GM23338 (cell line): ENCODE results near the gene CALML3. TPM values are rescaled to one million over a fixed set of nuclear protein-coding genes. Genes with fewer than 3 reads are reported as not detected.

Experiments
- ATAC-seq: fragments of 200-7000 bp; cut with Tn5 transposase; 3 replicates; pipeline ENCODE4 v1.9.1; 2020
- DNase-seq: peaks from one replicate; pipeline ENCODE4 v3.0.0-alpha.2; 2015; ENCODE audit warnings: low spot score
- H2AFZ ChIP-seq: fragments of 200-600 bp; sonication (generic); 2 replicates; pipeline ENCODE4 v1.8.0; 2016; ENCODE audit warnings: antibody characterized with exemption, mild to moderate bottlenecking, moderate library complexity
- H3F3A ChIP-seq: fragments of 200-600 bp; sonication (generic); replicated peaks from 2 replicates; pipeline ENCODE4 v1.8.0; 2017; ENCODE audit warnings: antibody characterized with exemption, mixed run types, low read depth
- H3K27ac ChIP-seq: fragments of 200-600 bp; sonication (generic); 2 replicates; pipeline ENCODE4 v1.6.1; 2016; ENCODE audit warnings: low read depth
- H3K27me3 ChIP-seq: fragments of 200-600 bp; sonication (generic); 2 replicates; pipeline ENCODE4 v1.8.0; 2016; ENCODE audit warnings: mild to moderate bottlenecking, mixed run types, moderate library complexity; ENCODE audit not compliant: insufficient read depth
- H3K36me3 ChIP-seq: fragments of 200-600 bp; sonication (generic); 2 replicates; pipeline ENCODE4 v1.8.0; 2016; ENCODE audit warnings: mild to moderate bottlenecking; ENCODE audit not compliant: insufficient read depth
- H3K4me1 ChIP-seq: fragments of 200-600 bp; sonication (generic); 2 replicates; pipeline ENCODE4 v1.8.0; 2016; ENCODE audit warnings: mild to moderate bottlenecking, moderate library complexity; ENCODE audit not compliant: insufficient read depth
- H3K4me2 ChIP-seq: fragments of 200-600 bp; sonication (generic); 2 replicates; pipeline ENCODE4 v1.7.1; 2017; ENCODE audit warnings: mixed run types
- H3K4me3 ChIP-seq: fragments of 200-600 bp; sonication (generic); 2 replicates; pipeline ENCODE4 v1.6.1; 2016; ENCODE audit warnings: mixed run types
- H3K79me2 ChIP-seq: fragments of 200-600 bp; sonication (generic); replicated peaks from 2 replicates; pipeline ENCODE4 v1.8.0; 2017; ENCODE audit warnings: mild to moderate bottlenecking; ENCODE audit not compliant: insufficient read depth
- H3K9me2 ChIP-seq: fragments of 200-600 bp; sonication (generic); 2 replicates; pipeline ENCODE4 v1.8.0; 2017; ENCODE audit not compliant: insufficient read depth
- H4K20me1 ChIP-seq: fragments of 200-600 bp; sonication (generic); replicated peaks from 2 replicates; pipeline ENCODE4 v1.8.0; 2017; ENCODE audit warnings: mild to moderate bottlenecking; ENCODE audit not compliant: insufficient read depth
- H3K27ac Mint-ChIP-seq: 2 replicates; pipeline ENCODE4 v1.8.0; 2020; ENCODE audit warnings: inconsistent platforms, mild to moderate bottlenecking, moderate library complexity, mixed read lengths
- H3K27me3 Mint-ChIP-seq: 3 replicates; pipeline ENCODE4 v1.8.0; 2022; ENCODE audit warnings: low read depth, mild to moderate bottlenecking, moderate library complexity, mixed read lengths, inconsistent platforms; ENCODE audit not compliant: insufficient read depth, poor library complexity
- H3K36me3 Mint-ChIP-seq: 3 replicates; pipeline ENCODE4 v1.8.0; 2021; ENCODE audit warnings: low read depth, mild to moderate bottlenecking, inconsistent platforms, moderate library complexity, mixed read lengths
- H3K4me1 Mint-ChIP-seq: 3 replicates; pipeline ENCODE4 v1.8.0; 2020; ENCODE audit warnings: mild to moderate bottlenecking, inconsistent platforms, mixed read lengths
- H3K4me3 Mint-ChIP-seq: 3 replicates; pipeline ENCODE4 v1.8.0; 2021; ENCODE audit warnings: moderate library complexity, mild to moderate bottlenecking, inconsistent platforms, mixed read lengths
- H3K9me3 Mint-ChIP-seq: 3 replicates; pipeline ENCODE4 v1.8.0; 2020; ENCODE audit warnings: moderate library complexity, mild to moderate bottlenecking, inconsistent platforms, mixed read lengths
- CTCF ChIP-seq, 2 experiments: fragments of 200-600 bp in 1 of 2; sonication (generic) in 1 of 2; conservative IDR thresholded peaks; 2 replicates each; pipeline versions ENCODE4 v1.5.1 to v1.6.1; 2016 to 2017; ENCODE audit warnings: antibody characterized with exemption in 2 of 2, low read depth in 2 of 2, mild to moderate bottlenecking in 2 of 2, moderate library complexity in 1 of 2
- JUNB ChIP-seq: IDR thresholded peaks from one replicate; pipeline ENCODE4 v1.6.1; 2016; ENCODE audit warnings: antibody characterized with exemption; ENCODE audit not compliant: unreplicated experiment
- NANOG ChIP-seq: IDR thresholded peaks from 2 replicates; pipeline ENCODE4 v1.6.1; 2016; ENCODE audit warnings: antibody characterized with exemption, borderline replicate concordance
- STAT1 ChIP-seq: IDR thresholded peaks from one replicate; pipeline ENCODE4 v1.6.1; 2016; ENCODE audit warnings: antibody characterized with exemption; ENCODE audit not compliant: unreplicated experiment
- ZNF331 ChIP-seq: fragments of 250-450 bp; sonication (Bioruptor Pico); IDR thresholded peaks from 2 replicates; pipeline ENCODE4 v1.5.0; 2020; ENCODE audit warnings: low read depth, mild to moderate bottlenecking, moderate library complexity
- polyA plus RNA-seq: library from polyadenylated mRNA; unstranded; fragments of >200 nt; fragmentation: Nextera tagmentation; extraction: Ambion mirVana; gene quantifications from 2 replicates; pipeline ENCODE4 v1.2.1, GENCODE V29; 2016
- total RNA-seq: library from RNA; depleted of rRNA; stranded (reverse); fragments of >200 nt; shearing (Covaris generic); gene quantifications from 2 replicates; pipeline ENCODE4 v1.2.3, GENCODE V29; 2014
- TF ChIP-seq, protein P1 (sequence below): IDR thresholded peaks from one replicate; pipeline ENCODE4 v1.6.1; 2018; ENCODE audit warnings: antibody characterized with exemption; ENCODE audit not compliant: unreplicated experiment
- TF ChIP-seq, protein P2 (sequence below): IDR thresholded peaks from 2 replicates; pipeline ENCODE4 v1.6.1; 2016; ENCODE audit warnings: antibody characterized with exemption

Gene CALML3
- total and polyA plus RNA-seq, 2 experiments from 2014 or later = not detected

GRCh38 chr10:5550621-5551530 is 26.1 kb downstream of the CALML3 start (continued):
- TF ChIP-seq, protein P1, sequence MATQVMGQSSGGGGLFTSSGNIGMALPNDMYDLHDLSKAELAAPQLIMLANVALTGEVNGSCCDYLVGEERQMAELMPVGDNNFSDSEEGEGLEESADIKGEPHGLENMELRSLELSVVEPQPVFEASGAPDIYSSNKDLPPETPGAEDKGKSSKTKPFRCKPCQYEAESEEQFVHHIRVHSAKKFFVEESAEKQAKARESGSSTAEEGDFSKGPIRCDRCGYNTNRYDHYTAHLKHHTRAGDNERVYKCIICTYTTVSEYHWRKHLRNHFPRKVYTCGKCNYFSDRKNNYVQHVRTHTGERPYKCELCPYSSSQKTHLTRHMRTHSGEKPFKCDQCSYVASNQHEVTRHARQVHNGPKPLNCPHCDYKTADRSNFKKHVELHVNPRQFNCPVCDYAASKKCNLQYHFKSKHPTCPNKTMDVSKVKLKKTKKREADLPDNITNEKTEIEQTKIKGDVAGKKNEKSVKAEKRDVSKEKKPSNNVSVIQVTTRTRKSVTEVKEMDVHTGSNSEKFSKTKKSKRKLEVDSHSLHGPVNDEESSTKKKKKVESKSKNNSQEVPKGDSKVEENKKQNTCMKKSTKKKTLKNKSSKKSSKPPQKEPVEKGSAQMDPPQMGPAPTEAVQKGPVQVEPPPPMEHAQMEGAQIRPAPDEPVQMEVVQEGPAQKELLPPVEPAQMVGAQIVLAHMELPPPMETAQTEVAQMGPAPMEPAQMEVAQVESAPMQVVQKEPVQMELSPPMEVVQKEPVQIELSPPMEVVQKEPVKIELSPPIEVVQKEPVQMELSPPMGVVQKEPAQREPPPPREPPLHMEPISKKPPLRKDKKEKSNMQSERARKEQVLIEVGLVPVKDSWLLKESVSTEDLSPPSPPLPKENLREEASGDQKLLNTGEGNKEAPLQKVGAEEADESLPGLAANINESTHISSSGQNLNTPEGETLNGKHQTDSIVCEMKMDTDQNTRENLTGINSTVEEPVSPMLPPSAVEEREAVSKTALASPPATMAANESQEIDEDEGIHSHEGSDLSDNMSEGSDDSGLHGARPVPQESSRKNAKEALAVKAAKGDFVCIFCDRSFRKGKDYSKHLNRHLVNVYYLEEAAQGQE = no peak
- no peak for TF ChIP-seq STAT1
- TF ChIP-seq ZNF331 (CRISPR knock-in tag) = no peak
- TF ChIP-seq JUNB = no peak

- H3K36me3 Mint-ChIP-seq = no peaks in the 10 kb centered on the region
- ATAC-seq (no peak), DNase-seq (no peak)
- no peaks in the 10 kb centered on the region for H3K79me2 ChIP-seq
- TF ChIP-seq NANOG = no peak
- no peak for TF ChIP-seq CTCF (conservative IDR thresholded peaks at IDR 0.05; ENCODE audit: low read depth in 2 of 2)
- TF ChIP-seq ZNF331 (CRISPR knock-in tag) = no peak
- TF ChIP-seq, protein P2, sequence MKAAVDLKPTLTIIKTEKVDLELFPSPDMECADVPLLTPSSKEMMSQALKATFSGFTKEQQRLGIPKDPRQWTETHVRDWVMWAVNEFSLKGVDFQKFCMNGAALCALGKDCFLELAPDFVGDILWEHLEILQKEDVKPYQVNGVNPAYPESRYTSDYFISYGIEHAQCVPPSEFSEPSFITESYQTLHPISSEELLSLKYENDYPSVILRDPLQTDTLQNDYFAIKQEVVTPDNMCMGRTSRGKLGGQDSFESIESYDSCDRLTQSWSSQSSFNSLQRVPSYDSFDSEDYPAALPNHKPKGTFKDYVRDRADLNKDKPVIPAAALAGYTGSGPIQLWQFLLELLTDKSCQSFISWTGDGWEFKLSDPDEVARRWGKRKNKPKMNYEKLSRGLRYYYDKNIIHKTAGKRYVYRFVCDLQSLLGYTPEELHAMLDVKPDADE = no peak
- no peaks in the 10 kb centered on the region; the same call in 2 of the 3 replicates for H3K9me3 Mint-ChIP-seq
- no peaks in the 10 kb centered on the region for H3F3A ChIP-seq
- H3K4me3 ChIP-seq = no peak overlapping the region
- H3K4me1 Mint-ChIP-seq = no peaks in the 10 kb centered on the region
- H4K20me1 ChIP-seq = no peaks in the 10 kb centered on the region
- H3K27ac ChIP-seq = no peak overlapping the region
- H3K27ac Mint-ChIP-seq = no peak overlapping the region
- no peak overlapping the region for H3K4me2 ChIP-seq
- no peaks in the 10 kb centered on the region for H3K9me2 ChIP-seq
- H3K4me1 ChIP-seq = no peaks in the 10 kb centered on the region
- H3K27me3 ChIP-seq = no peaks in the 10 kb centered on the region
- H2AFZ ChIP-seq = no peak overlapping the region
- peaks cover 7% of the 10 kb centered on the region for H3K27me3 Mint-ChIP-seq
- H3K4me3 Mint-ChIP-seq = no peak overlapping the region
- H3K36me3 ChIP-seq = no peaks in the 10 kb centered on the region
Observed at GRCh38 chr10:5551531-5552375, 27.0 kb downstream of the CALML3 start.
